Natural killer cell (primary cell): Measurements from ENCODE around the gene ALDH1A3. TPM values are rescaled to one million over a fixed set of nuclear protein-coding genes. Genes with fewer than 3 reads are reported as not detected.

Experiments
- ATAC-seq, 3 donors: fragments of 150-1000 bp in 2 of 3; fragments of 200-7000 bp in 1 of 3; cut with Tn5 transposase; 1 replicate in 1 of 3; 2 replicates in 2 of 3; pipeline ENCODE4 v1.10.0; 2021; ENCODE audit warnings: mild to moderate bottlenecking in 2 of 3, moderate library complexity in 2 of 3
- DNase-seq, 2 donors: peaks; one replicate each; pipeline versions ENCODE4 v3.0.0 to v3.0.0-alpha.2; 2013 to 2021; ENCODE audit warnings: mixed read lengths in 1 of 2
- H3K27ac ChIP-seq: one replicate; pipeline ENCODE4 v1.5.1; 2013; ENCODE audit warnings: mild to moderate bottlenecking, low read length
- H3K27me3 ChIP-seq: one replicate; pipeline ENCODE4 v1.6.1; 2013; ENCODE audit warnings: low read length; ENCODE audit not compliant: control insufficient read depth, insufficient read depth
- H3K36me3 ChIP-seq: one replicate; pipeline ENCODE4 v1.6.1; 2013; ENCODE audit warnings: low read length; ENCODE audit not compliant: control insufficient read depth, insufficient read depth
- H3K4me1 ChIP-seq: one replicate; pipeline ENCODE4 v1.6.1; 2013; ENCODE audit warnings: low read length; ENCODE audit not compliant: control insufficient read depth, insufficient read depth
- H3K4me3 ChIP-seq: one replicate; pipeline ENCODE4 v1.5.1; 2013; ENCODE audit warnings: low read length
- H3K9me3 ChIP-seq: one replicate; pipeline ENCODE4 v1.6.1; 2013; ENCODE audit warnings: low read length; ENCODE audit not compliant: control insufficient read depth, insufficient read depth
- H3K27ac Mint-ChIP-seq, 2 donors: one replicate each; pipeline ENCODE4 v1.8.0; 2022; ENCODE audit warnings: mild to moderate bottlenecking in 2 of 2, mixed read lengths in 2 of 2, moderate library complexity in 1 of 2
- H3K27me3 Mint-ChIP-seq, 2 donors: one replicate each; pipeline ENCODE4 v1.8.0; 2022; ENCODE audit warnings: low read depth in 2 of 2, mixed read lengths in 2 of 2
- H3K36me3 Mint-ChIP-seq: one replicate; pipeline ENCODE4 v1.8.0; 2022; ENCODE audit warnings: mixed read lengths
- H3K4me1 Mint-ChIP-seq, 2 donors: one replicate each; pipeline ENCODE4 v1.8.0; 2022; ENCODE audit warnings: mixed read lengths in 2 of 2
- H3K4me3 Mint-ChIP-seq: one replicate; pipeline ENCODE4 v1.8.0; 2022; ENCODE audit warnings: mild to moderate bottlenecking, moderate library complexity, mixed read lengths
- H3K9me3 Mint-ChIP-seq, 2 donors: one replicate each; pipeline ENCODE4 v1.8.0; 2022; ENCODE audit warnings: mixed read lengths in 2 of 2
- CTCF ChIP-seq: fragments of 200-600 bp; IDR thresholded peaks from one replicate; pipeline ENCODE4 v1.8.0; 2022; ENCODE audit warnings: antibody characterized with exemption
- WGBS: methylation state at CpG from one replicate; pipeline ENCODE4 v1.1.7; 2013; ENCODE audit warnings: missing lambda C conversion rate; ENCODE audit not compliant: insufficient coverage; 5-methylcytosine and 5-hydroxymethylcytosine counted together
- intact Hi-C: fragments of 100-400 bp; cut with micrococcal nuclease; formaldehyde crosslinking; loops from one replicate; pipeline ENCODE4 v1.14.2; 2022
- total RNA-seq, 4 donors: library from RNA; stranded (reverse); fragments of 120-200 nt in 1 of 4; gene quantifications; one replicate each; pipeline versions ENCODE4 v1.2.3 to v1.2.4, GENCODE V29; 2013 to 2022

ALDH1A3 gene
- total RNA-seq, 3 donors from 2014 or later (not counting 1 experiment from before 2014, with no cell fraction given) = not detected

GRCh38 chr15:100890850-100891249 lies 11.2 kb downstream of the ALDH1A3 start:
- Histone ChIP-seq H3K4me1 (no peaks in the 10 kb centered on the region), H3K27me3 (peaks cover 5% of the 10 kb centered on the region), H3K27ac (no peak overlapping the region), H3K9me3 (no peaks in the 10 kb centered on the region), H3K36me3 (no peaks in the 10 kb centered on the region), H3K4me3 (no peak overlapping the region)
- Mint-ChIP-seq H3K9me3 (no peaks in the 10 kb centered on the region), H3K36me3 (no peaks in the 10 kb centered on the region), H3K27ac (no peak overlapping the region), H3K27me3 (peaks cover 22 to 37% of the 10 kb centered on the region in 2 donors), H3K4me1 (no peaks in the 10 kb centered on the region), H3K4me3 (no peak overlapping the region)
- 95% methylated on average over 6 of the region's 6 CpGs for WGBS
- no peak for DNase-seq
- no peak for ATAC-seq
- TF ChIP-seq CTCF = no peak
- intact Hi-C loops = no loop called here

- DNase-seq (no peak), ATAC-seq (no peak)
- Mint-ChIP-seq H3K27ac (no peak overlapping the region), H3K27me3 (peaks cover 19 to 37% of the 10 kb centered on the region in 2 donors), H3K4me1 (no peaks in the 10 kb centered on the region), H3K4me3 (no peak overlapping the region), H3K9me3 (no peaks in the 10 kb centered on the region), H3K36me3 (no peaks in the 10 kb centered on the region)
- H3K9me3 ChIP-seq = no peaks in the 10 kb centered on the region
- peaks cover 5% of the 10 kb centered on the region for H3K27me3 ChIP-seq
- no peaks in the 10 kb centered on the region for H3K4me1 ChIP-seq
- intact Hi-C loops = no loop called here
- TF ChIP-seq CTCF = no peak
- no peak overlapping the region for H3K4me3 ChIP-seq
- H3K27ac ChIP-seq = no peak overlapping the region
- H3K36me3 ChIP-seq = no peaks in the 10 kb centered on the region
- 45% methylated on average over 21 of the region's 21 CpGs for WGBS
Observed at GRCh38 chr15:100891307-100892012, 11.8 kb downstream of the ALDH1A3 start.

GRCh38 chr15:100892013-100892355 lies 12.4 kb downstream of the ALDH1A3 start:
- intact Hi-C loops = no loop called here
- TF ChIP-seq CTCF = no peak
- Histone ChIP-seq H3K4me3 (no peak overlapping the region), H3K27ac (no peak overlapping the region), H3K27me3 (peaks cover 5% of the 10 kb centered on the region), H3K9me3 (no peaks in the 10 kb centered on the region), H3K36me3 (no peaks in the 10 kb centered on the region), H3K4me1 (no peaks in the 10 kb centered on the region)
- H3K4me3 Mint-ChIP-seq = no peak overlapping the region
- H3K27me3 Mint-ChIP-seq = peaks cover 19 to 37% of the 10 kb centered on the region in 2 donors
- H3K36me3 Mint-ChIP-seq = no peaks in the 10 kb centered on the region
- H3K27ac Mint-ChIP-seq = no peak overlapping the region
- DNase-seq (no peak), ATAC-seq (no peak)
- no peaks in the 10 kb centered on the region for H3K9me3 Mint-ChIP-seq
- H3K4me1 Mint-ChIP-seq = no peaks in the 10 kb centered on the region
- WGBS = 54% methylated on average over 6 of the region's 6 CpGs
